SU-DHL-6 (cell line): Measurements from ENCODE around the gene TGOLN2.

Source experiments
- H2AFZ ChIP-seq: fragments of 200-600 bp; sonication (generic); 2 replicates; pipeline ENCODE4 v1.6.1; 2014; ENCODE audit warnings: low read depth, mild to moderate bottlenecking, moderate library complexity, mixed read lengths, antibody characterized with exemption, low read length; ENCODE audit not compliant: severe bottlenecking
- H3F3A ChIP-seq: fragments of 200-600 bp; shearing (Covaris generic); 2 replicates; pipeline ENCODE4 v1.6.0; 2016; ENCODE audit warnings: antibody characterized with exemption, mild to moderate bottlenecking; ENCODE audit not compliant: insufficient read depth
- H3K27ac ChIP-seq: fragments of 200-600 bp; sonication (generic); 2 replicates; pipeline ENCODE4 v1.5.1; 2016; ENCODE audit warnings: low read depth, mild to moderate bottlenecking, low read length, moderate library complexity, mixed read lengths
- H3K27me3 ChIP-seq: fragments of 200-600 bp; sonication (generic), shearing (Covaris generic); 2 replicates; pipeline ENCODE4 v1.6.0; 2014; ENCODE audit warnings: mild to moderate bottlenecking, low read length
- H3K36me3 ChIP-seq: fragments of 200-600 bp; sonication (generic); 2 replicates; pipeline ENCODE4 v1.6.1; 2014; ENCODE audit warnings: mild to moderate bottlenecking, low read length, mixed read lengths
- H3K4me2 ChIP-seq: fragments of 300-600, 200-600 bp; shearing (Covaris generic), sonication (generic); 2 replicates; pipeline ENCODE4 v1.6.0; 2014; ENCODE audit warnings: low read length, low read depth, mild to moderate bottlenecking; ENCODE audit not compliant: poor library complexity, severe bottlenecking
- H3K4me3 ChIP-seq: fragments of 200-600 bp; sonication (generic); 2 replicates; pipeline ENCODE4 v1.5.1; 2014; ENCODE audit warnings: antibody characterized with exemption, low read length, mild to moderate bottlenecking, mixed read lengths; ENCODE audit not compliant: insufficient read depth, poor library complexity, severe bottlenecking
- H3K79me2 ChIP-seq: fragments of 200-600 bp; sonication (generic); 2 replicates; pipeline ENCODE4 v1.6.1; 2014; ENCODE audit warnings: mild to moderate bottlenecking, low read length, moderate library complexity; ENCODE audit not compliant: insufficient read depth
- H3K9ac ChIP-seq: fragments of 200-600 bp; sonication (generic); 2 replicates; pipeline ENCODE4 v1.7.0; 2014; ENCODE audit warnings: mild to moderate bottlenecking, low read length
- H3K9me2 ChIP-seq: fragments of 200-600 bp; sonication (generic); replicated peaks from 2 replicates; pipeline ENCODE4 v1.6.1; 2014; ENCODE audit warnings: low read length; ENCODE audit not compliant: insufficient read depth
- H3K9me3 ChIP-seq: fragments of 200-600 bp; sonication (generic); 2 replicates; pipeline ENCODE4 v1.6.1; 2014; ENCODE audit warnings: low read length, mixed read lengths; ENCODE audit not compliant: insufficient read depth
- H4K20me1 ChIP-seq: fragments of 200-600 bp; sonication (generic); 2 replicates; pipeline ENCODE4 v1.6.1; 2014; ENCODE audit warnings: low read depth, mild to moderate bottlenecking, antibody characterized with exemption, low read length, moderate library complexity, mixed read lengths
- EZH2phosphoT487 ChIP-seq: fragments of 200-600 bp; sonication (generic), shearing (Covaris generic); conservative IDR thresholded peaks from 2 replicates; pipeline ENCODE4 v1.6.1; 2018; ENCODE audit warnings: mild to moderate bottlenecking, antibody characterized with exemption, low read length, moderate library complexity, mixed read lengths
- TF ChIP-seq, protein P1 (sequence below): fragments of 200-600 bp; sonication (generic); IDR thresholded peaks from one replicate; pipeline ENCODE4 v1.5.1; 2017; ENCODE audit warnings: antibody characterized with exemption, mild to moderate bottlenecking, low read length, moderate library complexity; ENCODE audit not compliant: insufficient read depth, poor library complexity, severe bottlenecking

TGOLN2 gene

DNA sequence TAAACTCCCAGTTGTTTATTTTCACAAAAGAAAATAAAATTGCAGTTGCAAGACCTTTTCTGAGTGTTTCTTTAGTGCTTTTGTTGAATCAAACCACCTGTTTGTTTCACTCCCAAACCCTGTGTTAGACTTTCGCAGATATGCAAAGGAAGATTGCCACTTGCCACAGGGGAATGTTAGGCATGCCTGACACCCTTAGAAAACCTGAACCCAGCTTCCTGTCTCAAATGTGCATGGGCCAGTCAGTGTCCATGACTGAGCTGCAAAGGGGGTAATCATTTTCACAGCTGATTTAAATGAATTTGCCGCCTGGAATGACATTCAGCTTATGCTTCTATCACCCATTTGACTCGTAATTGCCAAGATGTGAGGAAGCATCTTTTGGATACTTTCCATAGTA is 17.5 kb downstream of the TGOLN2 start:
- H3K27me3 ChIP-seq: no peaks in the 10 kb centered on the region
- no peaks in the 10 kb centered on the region for H3K79me2 ChIP-seq
- H3K4me3 ChIP-seq: no peak overlapping the region
- no peak overlapping the region for H3K9ac ChIP-seq
- no peaks in the 10 kb centered on the region for H3K9me3 ChIP-seq
- H3K9me2 ChIP-seq: no peaks in the 10 kb centered on the region
- no peak overlapping the region for H3K4me2 ChIP-seq
- no peaks in the 10 kb centered on the region for H3K36me3 ChIP-seq
- no peaks in the 10 kb centered on the region; the same call in 1 of the 2 replicates for H4K20me1 ChIP-seq
- peaks cover 16% of the 10 kb centered on the region; the same call in 1 of the 2 replicates for H3F3A ChIP-seq
- H2AFZ ChIP-seq: no peak overlapping the region
- no peak overlapping the region for H3K27ac ChIP-seq
- TF ChIP-seq, protein P1, sequence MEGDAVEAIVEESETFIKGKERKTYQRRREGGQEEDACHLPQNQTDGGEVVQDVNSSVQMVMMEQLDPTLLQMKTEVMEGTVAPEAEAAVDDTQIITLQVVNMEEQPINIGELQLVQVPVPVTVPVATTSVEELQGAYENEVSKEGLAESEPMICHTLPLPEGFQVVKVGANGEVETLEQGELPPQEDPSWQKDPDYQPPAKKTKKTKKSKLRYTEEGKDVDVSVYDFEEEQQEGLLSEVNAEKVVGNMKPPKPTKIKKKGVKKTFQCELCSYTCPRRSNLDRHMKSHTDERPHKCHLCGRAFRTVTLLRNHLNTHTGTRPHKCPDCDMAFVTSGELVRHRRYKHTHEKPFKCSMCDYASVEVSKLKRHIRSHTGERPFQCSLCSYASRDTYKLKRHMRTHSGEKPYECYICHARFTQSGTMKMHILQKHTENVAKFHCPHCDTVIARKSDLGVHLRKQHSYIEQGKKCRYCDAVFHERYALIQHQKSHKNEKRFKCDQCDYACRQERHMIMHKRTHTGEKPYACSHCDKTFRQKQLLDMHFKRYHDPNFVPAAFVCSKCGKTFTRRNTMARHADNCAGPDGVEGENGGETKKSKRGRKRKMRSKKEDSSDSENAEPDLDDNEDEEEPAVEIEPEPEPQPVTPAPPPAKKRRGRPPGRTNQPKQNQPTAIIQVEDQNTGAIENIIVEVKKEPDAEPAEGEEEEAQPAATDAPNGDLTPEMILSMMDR: no peak
- TF ChIP-seq EZH2phosphoT487: no peak

DNA sequence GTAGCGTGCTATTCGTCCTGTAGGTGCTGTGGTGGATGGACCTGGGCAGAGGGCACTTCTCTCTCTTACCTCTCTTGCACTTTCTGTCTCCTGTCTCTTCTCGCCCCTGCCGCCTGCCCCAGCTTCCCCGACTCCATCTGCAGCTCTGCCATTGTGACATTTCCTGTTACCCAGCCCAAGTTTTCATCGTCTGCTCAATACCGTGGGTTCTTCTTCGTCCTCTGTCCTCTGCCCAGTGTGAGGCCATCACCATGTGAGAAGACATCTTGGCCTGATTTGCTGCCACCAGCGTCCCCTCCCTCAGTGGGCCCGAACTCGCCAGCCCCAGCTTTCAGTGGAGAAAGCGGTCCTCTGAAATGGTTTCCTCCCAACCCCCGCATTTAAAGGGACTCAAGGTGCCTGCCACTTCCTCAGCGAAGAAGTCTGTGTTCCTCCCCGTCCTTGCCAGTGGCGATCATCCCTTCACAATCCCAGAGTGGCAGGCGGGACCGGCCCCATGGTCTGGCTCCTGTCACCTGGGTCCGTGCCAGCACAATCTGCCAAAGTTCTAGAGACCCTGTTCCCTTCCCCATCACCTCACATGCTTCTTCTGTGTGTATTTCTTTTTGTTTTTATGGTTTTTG is 18.0 kb downstream of the TGOLN2 start:
- H3K79me2 ChIP-seq: no peaks in the 10 kb centered on the region
- no peaks in the 10 kb centered on the region for H3K36me3 ChIP-seq
- no peaks in the 10 kb centered on the region for H3K9me2 ChIP-seq
- TF ChIP-seq, protein P1: no peak
- TF ChIP-seq EZH2phosphoT487: no peak
- H3K4me3 ChIP-seq: no peak overlapping the region
- H3K27me3 ChIP-seq: no peaks in the 10 kb centered on the region
- no peaks in the 10 kb centered on the region; the same call in 1 of the 2 replicates for H4K20me1 ChIP-seq
- no peaks in the 10 kb centered on the region for H3K9me3 ChIP-seq
- H3K27ac ChIP-seq: no peak overlapping the region
- H3K4me2 ChIP-seq: no peak overlapping the region
- no peak overlapping the region for H3K9ac ChIP-seq
- H3F3A ChIP-seq: peaks cover 16% of the 10 kb centered on the region; the same call in 1 of the 2 replicates
- H2AFZ ChIP-seq: no peak overlapping the region

DNA sequence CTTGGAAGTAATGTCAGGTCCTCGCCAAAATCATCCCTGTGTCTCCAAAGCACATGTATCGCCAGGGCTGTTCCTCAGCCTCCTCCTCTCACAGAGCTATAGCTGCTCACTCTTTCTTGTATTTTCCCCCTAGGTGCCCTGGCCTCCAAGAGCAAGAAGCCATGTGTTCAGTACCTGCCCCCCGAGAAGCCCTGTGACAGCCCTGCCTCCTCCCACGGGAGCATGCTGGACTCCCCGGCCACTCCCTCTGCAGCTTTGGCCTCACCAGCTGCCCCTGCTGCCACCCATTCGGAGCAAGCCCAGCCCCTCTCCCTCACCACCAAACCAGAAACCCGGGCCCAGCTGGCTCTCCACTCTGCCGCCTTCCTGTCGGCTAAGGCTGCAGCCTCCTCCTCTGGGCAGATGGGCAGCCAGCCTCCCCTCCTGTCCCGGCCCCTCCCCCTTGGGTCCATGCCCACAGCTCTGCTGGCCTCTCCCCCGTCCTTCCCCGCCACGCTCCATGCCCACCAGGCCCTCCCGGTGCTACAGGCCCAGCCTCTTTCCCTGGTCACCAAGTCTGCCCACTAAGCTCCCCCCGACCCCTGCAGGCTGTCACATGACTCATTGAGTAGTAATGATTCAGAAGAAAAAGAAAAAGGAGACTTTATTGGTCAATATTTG is 18.8 kb downstream of the TGOLN2 start:
- Histone ChIP-seq H3K36me3 (no peaks in the 10 kb centered on the region), H3K27me3 (no peaks in the 10 kb centered on the region), H3K4me3 (no peak overlapping the region), H3K9ac (no peak overlapping the region), H3K79me2 (no peaks in the 10 kb centered on the region), H3K9me3 (no peaks in the 10 kb centered on the region), H4K20me1 (no peaks in the 10 kb centered on the region), H3K9me2 (no peaks in the 10 kb centered on the region), H3K4me2 (no peak overlapping the region), H3F3A (peaks cover 10% of the 10 kb centered on the region; the same call in 1 of the 2 replicates), H3K27ac (no peak overlapping the region), H2AFZ (no peak overlapping the region)
- TF ChIP-seq, protein P1: no peak
- TF ChIP-seq EZH2phosphoT487: no peak
